ENCODE data around the gene POU6F2. TPM values are rescaled to one million over a fixed set of nuclear protein-coding genes. Genes with fewer than 3 reads are reported as not detected.

The POU6F2 gene
- total RNA-seq, 4 donors from 2014 or later: 0.48 to 0.82 TPM; not detected in 2

GRCh38 chr7:39367451-39367850, 389.7 kb downstream of the POU6F2 start:
- 44 to 55% methylated on average over 3 of the region's 3 CpGs for WGBS, 2 donors (ENCODE audit: low coverage in 1 of 2)
- H3K27ac ChIP-seq: no peak overlapping the region
- no peaks in the 10 kb centered on the region for H3K9me3 ChIP-seq
- in situ Hi-C loops (cut with MboI; ENCODE audit: low pct_ligation_motif_present in 1 of 4, low pct_unique_long_range_greater_than_20kb in 1 of 4, low sequenced_read_pairs in 3 of 4) (no loop called here), intact Hi-C loops (cut with DNase I; ENCODE audit: low total_unique reads) (no loop called here)
- no peaks in the 10 kb centered on the region for H3K4me1 ChIP-seq
- H3K4me3 ChIP-seq: no peak overlapping the region
- no peak for TF ChIP-seq EP300 (IDR thresholded peaks at IDR 0.05; ENCODE audit: low read depth)
- no peak for TF ChIP-seq POLR2AphosphoS5 (IDR thresholded peaks at IDR 0.05)
- no peak for TF ChIP-seq CTCF (IDR thresholded peaks at IDR 0.05)
- TF ChIP-seq POLR2A (IDR thresholded peaks at IDR 0.05): no peak
- H3K27me3 ChIP-seq: no peaks in the 10 kb centered on the region
- DNase-seq: no peak
- H3K36me3 ChIP-seq: no peaks in the 10 kb centered on the region

GRCh38 chr7:39367943-39368342, 390.2 kb downstream of the POU6F2 start:
- no peak for TF ChIP-seq CTCF (IDR thresholded peaks at IDR 0.05)
- TF ChIP-seq EP300 (IDR thresholded peaks at IDR 0.05; ENCODE audit: low read depth): no peak
- no peak for TF ChIP-seq POLR2AphosphoS5 (IDR thresholded peaks at IDR 0.05)
- no peak for TF ChIP-seq POLR2A (IDR thresholded peaks at IDR 0.05)
- no peaks in the 10 kb centered on the region for H3K4me1 ChIP-seq
- 79 to 94% methylated on average over 2 of the region's 2 CpGs for WGBS, 2 donors (ENCODE audit: low coverage in 1 of 2)
- H3K27me3 ChIP-seq: no peaks in the 10 kb centered on the region
- intact Hi-C loops (cut with DNase I; ENCODE audit: low total_unique reads) (no loop called here), in situ Hi-C loops (cut with MboI; ENCODE audit: low pct_ligation_motif_present in 1 of 4, low pct_unique_long_range_greater_than_20kb in 1 of 4, low sequenced_read_pairs in 3 of 4) (no loop called here)
- H3K9me3 ChIP-seq: no peaks in the 10 kb centered on the region
- H3K36me3 ChIP-seq: no peaks in the 10 kb centered on the region
- H3K27ac ChIP-seq: no peak overlapping the region
- H3K4me3 ChIP-seq: no peak overlapping the region
- no peak for DNase-seq

- no peaks in the 10 kb centered on the region for H3K4me1 ChIP-seq
- no peaks in the 10 kb centered on the region for H3K36me3 ChIP-seq
- no peaks in the 10 kb centered on the region for H3K9me3 ChIP-seq
- TF ChIP-seq EP300 (IDR thresholded peaks at IDR 0.05; ENCODE audit: low read depth): no peak
- in situ Hi-C loops (cut with MboI; ENCODE audit: low pct_ligation_motif_present in 1 of 4, low pct_unique_long_range_greater_than_20kb in 1 of 4, low sequenced_read_pairs in 3 of 4) (no loop called here), intact Hi-C loops (cut with DNase I; ENCODE audit: low total_unique reads) (no loop called here)
- H3K4me3 ChIP-seq: no peak overlapping the region
- H3K27me3 ChIP-seq: no peaks in the 10 kb centered on the region
- 86 to 100% methylated on average over 1 of the region's 1 CpG for WGBS, 2 donors (ENCODE audit: low coverage in 1 of 2)
- DNase-seq: no peak
- no peak overlapping the region for H3K27ac ChIP-seq
Measured at GRCh38 chr7:39372383-39372782, 394.7 kb downstream of the POU6F2 start.

- TF ChIP-seq POLR2A (IDR thresholded peaks at IDR 0.05) (no peak), EP300 (IDR thresholded peaks at IDR 0.05; ENCODE audit: low read depth) (no peak), CTCF (IDR thresholded peaks at IDR 0.05) (no peak), POLR2AphosphoS5 (IDR thresholded peaks at IDR 0.05) (no peak)
- 75 to 81% methylated on average over 5 of the region's 5 CpGs for WGBS, 2 donors (ENCODE audit: low coverage in 1 of 2)
- in situ Hi-C loops (cut with MboI; ENCODE audit: low pct_ligation_motif_present in 1 of 4, low pct_unique_long_range_greater_than_20kb in 1 of 4, low sequenced_read_pairs in 3 of 4): no loop called here
Measured at GRCh38 chr7:39374436-39375040, 396.8 kb downstream of the POU6F2 start.

More at GRCh38 chr7:39374436-39375040, 396.8 kb downstream of the POU6F2 start:
- DNase-seq: no peak
- no peak overlapping the region for H3K4me3 ChIP-seq
- no peak overlapping the region for H3K27ac ChIP-seq
- no peaks in the 10 kb centered on the region for H3K9me3 ChIP-seq
- intact Hi-C loops (cut with DNase I; ENCODE audit: low total_unique reads): no loop called here
- no peaks in the 10 kb centered on the region for H3K4me1 ChIP-seq
- H3K27me3 ChIP-seq: no peaks in the 10 kb centered on the region
- no peaks in the 10 kb centered on the region for H3K36me3 ChIP-seq

Data from transverse colon (tissue), 4 donors.